Measurements from ENCODE around the gene CSRNP3.

DNA sequence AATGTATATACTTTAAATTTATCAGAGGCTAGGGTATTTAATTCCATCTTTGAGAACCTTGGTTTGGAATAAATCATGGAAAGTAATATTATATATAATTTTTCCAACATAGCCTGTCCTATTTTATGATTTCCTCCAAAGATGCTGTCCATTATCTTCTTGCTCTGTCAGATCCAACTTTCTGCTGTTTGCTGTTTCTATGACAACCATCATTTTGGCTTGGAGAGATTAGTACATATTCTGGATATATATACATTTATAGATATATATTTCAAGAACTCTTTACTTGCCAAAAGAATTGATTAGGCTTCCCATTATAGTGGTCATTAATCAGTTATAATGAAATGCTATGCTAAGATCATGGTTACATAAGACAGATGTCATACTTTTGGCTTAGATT, 31.3 kb downstream of the CSRNP3 start:
- TF ChIP-seq, protein P1, sequence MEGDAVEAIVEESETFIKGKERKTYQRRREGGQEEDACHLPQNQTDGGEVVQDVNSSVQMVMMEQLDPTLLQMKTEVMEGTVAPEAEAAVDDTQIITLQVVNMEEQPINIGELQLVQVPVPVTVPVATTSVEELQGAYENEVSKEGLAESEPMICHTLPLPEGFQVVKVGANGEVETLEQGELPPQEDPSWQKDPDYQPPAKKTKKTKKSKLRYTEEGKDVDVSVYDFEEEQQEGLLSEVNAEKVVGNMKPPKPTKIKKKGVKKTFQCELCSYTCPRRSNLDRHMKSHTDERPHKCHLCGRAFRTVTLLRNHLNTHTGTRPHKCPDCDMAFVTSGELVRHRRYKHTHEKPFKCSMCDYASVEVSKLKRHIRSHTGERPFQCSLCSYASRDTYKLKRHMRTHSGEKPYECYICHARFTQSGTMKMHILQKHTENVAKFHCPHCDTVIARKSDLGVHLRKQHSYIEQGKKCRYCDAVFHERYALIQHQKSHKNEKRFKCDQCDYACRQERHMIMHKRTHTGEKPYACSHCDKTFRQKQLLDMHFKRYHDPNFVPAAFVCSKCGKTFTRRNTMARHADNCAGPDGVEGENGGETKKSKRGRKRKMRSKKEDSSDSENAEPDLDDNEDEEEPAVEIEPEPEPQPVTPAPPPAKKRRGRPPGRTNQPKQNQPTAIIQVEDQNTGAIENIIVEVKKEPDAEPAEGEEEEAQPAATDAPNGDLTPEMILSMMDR (IDR thresholded peaks at IDR 0.05), result no peak
- no peak for TF ChIP-seq POLR2A (IDR thresholded peaks at IDR 0.05)
